ENCODE data around the gene MSH2.
"Not testable (repeated sequence)": the region's sequence is repeated elsewhere in the genome, so short reads cannot be mapped to it uniquely, and the experiment has no call there.

MSH2 gene

DNA sequence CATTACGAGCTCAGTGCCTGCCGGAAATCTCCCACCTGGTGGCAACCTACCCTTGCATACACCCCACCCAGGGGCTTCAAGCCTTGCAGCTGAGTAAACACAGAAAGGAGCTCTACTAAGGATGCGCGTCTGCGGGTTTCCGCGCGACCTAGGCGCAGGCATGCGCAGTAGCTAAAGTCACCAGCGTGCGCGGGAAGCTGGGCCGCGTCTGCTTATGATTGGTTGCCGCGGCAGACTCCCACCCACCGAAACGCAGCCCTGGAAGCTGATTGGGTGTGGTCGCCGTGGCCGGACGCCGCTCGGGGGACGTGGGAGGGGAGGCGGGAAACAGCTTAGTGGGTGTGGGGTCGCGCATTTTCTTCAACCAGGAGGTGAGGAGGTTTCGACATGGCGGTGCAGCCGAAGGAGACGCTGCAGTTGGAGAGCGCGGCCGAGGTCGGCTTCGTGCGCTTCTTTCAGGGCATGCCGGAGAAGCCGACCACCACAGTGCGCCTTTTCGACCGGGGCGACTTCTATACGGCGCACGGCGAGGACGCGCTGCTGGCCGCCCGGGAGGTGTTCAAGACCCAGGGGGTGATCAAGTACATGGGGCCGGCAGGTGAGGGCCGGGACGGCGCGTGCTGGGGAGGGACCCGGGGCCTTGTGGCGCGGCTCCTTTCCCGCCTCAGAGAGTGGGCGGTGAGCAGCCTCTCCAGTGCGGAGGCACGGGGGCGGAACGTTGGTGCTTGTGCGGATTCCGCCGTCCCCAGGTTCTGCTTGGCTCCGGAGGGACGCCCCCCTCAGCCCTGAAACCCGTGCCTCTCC, at the start of gene MSH2:
Gene MSH2 (plus strand): TSS at position 352 of the 804 bp plus-strand sequence. CDS start 36 bp downstream, at position 388.
- DNase-seq, result peak; percentile 41 to 94 (median 88)

DNA sequence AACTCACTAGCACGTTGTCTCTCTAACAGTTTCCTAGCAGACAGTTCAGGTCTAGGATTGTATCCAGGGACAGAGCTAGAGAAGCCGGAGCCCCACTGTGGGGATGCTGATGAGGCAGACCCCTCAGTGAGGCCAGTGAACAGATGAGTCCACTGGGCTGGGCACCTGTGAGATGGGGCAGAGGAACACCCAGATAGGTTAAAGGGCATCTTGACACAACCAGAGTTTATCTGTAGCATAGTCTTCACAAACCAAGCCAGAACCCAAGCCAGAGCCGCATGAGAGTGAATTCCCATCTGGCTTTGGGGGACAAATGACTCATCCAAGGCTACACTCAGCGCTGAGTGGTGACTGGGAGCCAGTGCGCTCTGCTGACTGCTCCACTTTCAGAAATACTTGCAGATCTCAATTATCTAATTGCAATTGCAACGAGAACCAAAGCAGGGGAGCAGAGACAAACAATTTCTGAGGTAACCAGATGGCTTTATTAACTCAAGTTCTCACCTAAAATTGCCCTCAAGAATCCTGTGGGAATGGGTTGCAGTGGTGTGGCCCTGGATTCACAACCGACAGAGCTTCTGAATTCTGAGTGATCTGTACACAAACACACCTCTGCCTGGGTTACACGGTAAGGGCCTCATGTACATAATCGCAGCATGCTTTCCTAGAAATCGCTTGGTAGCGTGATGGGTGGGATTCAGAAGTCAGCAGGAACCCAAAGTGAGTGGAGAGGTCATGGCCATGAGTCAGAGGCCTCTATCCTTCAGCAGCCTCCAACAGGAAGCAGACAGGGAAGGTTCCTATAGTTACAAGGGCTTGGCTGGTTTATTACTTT, 48.7 kb upstream of the MSH2 start:
- DNase-seq, result no peak

DNA sequence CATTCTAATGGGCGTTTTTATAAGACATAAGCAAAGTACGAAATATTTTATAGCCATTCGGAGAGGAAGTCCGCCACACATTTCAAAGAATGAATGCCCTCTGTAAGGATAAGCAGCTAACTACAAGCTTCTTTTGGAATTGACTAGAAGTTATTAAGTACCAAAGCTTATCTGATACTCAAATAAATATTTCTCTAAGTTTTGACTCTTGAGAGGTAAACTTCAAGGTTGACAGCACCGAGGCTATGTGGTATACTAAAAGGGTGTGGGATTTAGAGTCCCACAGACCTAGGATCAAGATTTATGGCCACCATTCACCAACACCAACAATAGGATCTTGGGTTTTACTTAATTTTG, 48.1 kb upstream of the MSH2 start:
- no peak for DNase-seq

GRCh38 chr2:47357483-47357882, 45.5 kb upstream of the MSH2 start:
- DNase-seq, result no peak

DNA sequence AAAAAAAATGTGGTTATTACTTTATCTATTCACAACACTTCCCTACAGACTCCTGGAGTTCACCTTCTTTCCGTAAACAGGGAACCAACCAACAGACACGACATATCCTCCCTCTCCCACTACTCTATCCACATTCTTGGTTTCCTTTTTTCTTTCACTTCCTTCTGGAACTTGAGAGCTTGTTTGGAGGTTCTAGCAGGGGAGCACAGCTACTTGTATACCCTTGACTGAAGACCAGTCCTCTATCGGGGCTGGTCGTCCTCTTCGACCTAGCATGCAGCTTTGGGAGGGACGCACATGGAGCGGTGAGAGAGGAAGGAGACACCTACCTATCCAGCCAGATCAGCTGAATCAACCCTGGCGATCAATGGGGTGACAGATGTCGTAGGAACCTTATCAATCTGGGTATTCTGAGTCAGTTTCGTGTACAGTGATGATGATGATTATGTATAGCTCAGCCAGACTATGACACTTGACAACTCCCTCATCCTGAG, 43.5 kb upstream of the MSH2 start:
- no peak for DNase-seq

DNA sequence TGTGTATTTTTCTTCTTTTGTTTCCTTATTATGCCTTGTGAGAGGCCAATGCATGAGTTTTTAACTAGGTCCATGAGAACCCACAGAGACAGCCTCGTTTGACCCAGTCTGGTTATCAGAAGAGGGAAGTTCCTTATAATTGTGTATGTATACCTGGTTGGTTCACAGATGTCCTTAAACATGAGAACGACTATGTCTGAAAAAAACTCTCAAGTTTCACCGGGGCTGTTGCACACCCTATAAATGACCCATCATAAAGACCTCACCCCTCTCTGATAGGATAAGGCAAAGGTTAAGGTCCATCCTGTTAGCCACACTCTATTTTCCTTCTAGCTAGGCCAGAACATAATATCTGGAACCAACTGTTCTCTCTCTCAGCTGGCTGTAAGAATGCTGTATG, 42.7 kb upstream of the MSH2 start:
- no peak for DNase-seq

DNA sequence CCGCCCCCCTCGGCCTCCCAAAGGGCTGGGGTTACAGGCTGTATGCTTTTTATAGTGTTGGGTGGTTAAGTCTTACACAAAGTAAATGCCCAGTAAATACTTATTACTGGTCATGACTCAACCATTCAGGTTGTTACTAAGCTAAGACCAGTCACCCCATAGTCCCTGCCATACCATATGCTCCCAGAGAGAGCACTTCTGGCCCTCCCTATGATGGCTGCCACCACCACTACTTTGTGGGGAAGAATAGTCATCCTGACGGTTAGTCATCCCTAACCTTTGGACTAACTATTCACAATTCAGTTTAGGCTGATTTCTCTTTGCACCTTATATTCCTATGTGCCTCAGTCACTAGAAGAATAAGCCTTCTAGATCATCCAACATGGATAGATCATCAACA, 42.0 kb upstream of the MSH2 start:
- no peak for DNase-seq

GRCh38 chr2:47361505-47362229, 41.3 kb upstream of the MSH2 start:
- not testable (repeated sequence) for DNase-seq

- peak in 5 of 14 donors; percentile 1 to 19 (median 15) for DNase-seq
These were observed 29.2 kb upstream of the MSH2 start for GRCh38 chr2:47373747-47374146.

DNA sequence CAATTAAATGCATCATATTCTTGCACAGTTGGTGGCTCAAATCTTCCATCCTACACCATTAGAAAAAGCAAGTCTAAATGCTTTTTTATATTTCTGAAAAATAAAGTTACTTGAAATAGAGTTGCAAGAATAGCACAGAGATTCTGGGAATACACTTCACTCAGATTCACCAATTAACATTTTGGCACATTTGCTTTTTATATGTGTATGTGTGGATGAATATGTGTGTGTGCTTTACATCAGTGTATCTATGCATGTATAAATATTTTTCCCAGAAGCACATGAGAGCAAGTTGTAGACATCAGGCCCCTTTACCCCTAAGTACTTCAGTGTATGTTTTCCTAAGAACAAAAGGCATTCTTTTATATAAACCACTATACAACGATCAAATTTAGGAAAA, 27.6 kb upstream of the MSH2 start:
- DNase-seq, result no peak

GRCh38 chr2:47379384-47379783, 23.6 kb upstream of the MSH2 start:
- DNase-seq, result no peak

DNA sequence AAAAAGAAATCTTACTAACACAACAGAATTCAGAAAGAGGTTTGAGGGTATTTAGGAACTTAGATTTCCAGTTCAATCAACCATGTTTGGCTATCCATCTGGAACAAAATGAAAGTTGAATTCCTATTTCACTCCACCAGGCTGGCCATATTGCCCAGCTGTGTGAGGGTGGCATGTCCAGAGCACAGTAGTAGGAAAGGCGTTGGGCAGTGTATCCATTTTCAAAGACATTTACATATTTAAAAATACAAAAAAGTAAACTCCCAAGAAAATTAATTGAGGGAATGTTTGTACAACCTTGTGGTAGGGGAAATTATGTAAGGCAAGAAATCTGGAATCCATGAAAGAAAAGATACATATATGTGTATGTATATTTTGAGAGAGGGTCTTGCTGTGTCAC, 21.5 kb upstream of the MSH2 start:
- no peak for DNase-seq

GRCh38 chr2:47386551-47386950, 16.4 kb upstream of the MSH2 start:
- no peak for DNase-seq

DNA sequence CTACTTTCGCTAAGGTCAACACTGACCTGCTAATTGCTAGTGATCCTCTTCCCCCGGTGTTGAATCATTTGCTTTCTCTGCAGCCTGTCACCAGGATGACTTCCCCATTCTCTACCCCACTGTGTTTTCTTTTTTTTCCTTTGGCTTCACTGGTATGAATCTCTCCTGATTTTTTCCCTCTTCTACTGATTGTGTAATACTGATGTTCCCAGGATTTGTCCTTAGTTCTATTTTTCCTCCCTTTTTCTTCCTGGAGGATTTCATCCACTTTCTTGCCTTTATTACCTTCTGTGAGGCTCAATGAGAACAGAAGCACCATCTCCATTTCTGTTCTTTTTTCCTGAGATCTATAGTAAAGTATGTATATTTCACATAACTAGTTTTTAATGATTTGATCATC, 14.1 kb upstream of the MSH2 start:
- DNase-seq, result no peak

DNA sequence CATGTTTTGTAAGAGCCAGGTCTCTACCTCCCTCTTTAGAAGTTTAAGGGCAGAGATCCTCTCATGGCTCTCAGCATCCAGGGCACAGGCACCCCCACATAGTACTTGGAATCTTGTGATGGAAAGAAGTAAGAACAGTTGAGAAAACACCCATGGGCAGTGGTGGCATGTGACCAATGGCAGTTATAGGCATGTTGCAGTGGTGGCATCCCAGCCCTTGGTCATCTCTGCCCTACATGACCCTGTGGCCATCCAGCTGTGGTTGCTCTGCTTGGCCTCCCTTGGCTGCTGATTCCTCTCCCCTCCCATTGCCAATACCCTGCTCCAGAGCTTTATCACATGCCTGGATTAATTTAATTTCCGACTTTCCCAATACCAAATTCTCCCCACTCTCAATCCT, 13.3 kb upstream of the MSH2 start:
- DNase-seq, result no peak

GRCh38 chr2:47401789-47402554, 984 bp upstream of the MSH2 start:
- no peak for DNase-seq

GRCh38 chr2:47402555-47402804, 476 bp upstream of the MSH2 start:
- DNase-seq, result no peak

- DNase-seq, result no peak
These were observed 745 bp downstream of the MSH2 start for GRCh38 chr2:47403609-47404193.

GRCh38 chr2:47404356-47404755, 1.4 kb downstream of the MSH2 start:
- DNase-seq, result no peak

- DNase-seq, result no peak
These were observed 2.8 kb downstream of the MSH2 start for GRCh38 chr2:47405757-47406156.

GRCh38 chr2:47406649-47407330, 3.8 kb downstream of the MSH2 start:
- not testable (repeated sequence) for DNase-seq
